HEK293 (cell line): ENCODE measurements around the gene MITF.

Experiments used
- CTCF ChIA-PET: fragments of 350-600 bp; formaldehyde crosslinking; extraction: SDS; loops from one replicate; lab custom pipeline; 2021; ENCODE audit warnings: antibody characterized with exemption; lab: Yijun Ruan, JAX
- POLR2A ChIA-PET: fragments of 300-600 bp; formaldehyde crosslinking; extraction: SDS; loops from one replicate; lab custom pipeline; 2020; ENCODE audit warnings: antibody characterized with exemption, inconsistent platforms; lab: Yijun Ruan, JAX
- H3K27ac ChIP-seq: fragments of 200-500 bp; sonication (Bioruptor generic); 2 replicates; pipeline ENCODE4 v1.5.1; 2014; ENCODE audit warnings: low read depth, low read length, control low read depth, inconsistent platforms; ENCODE audit errors: extremely low read depth
- H3K36me3 ChIP-seq, 2 experiments: fragments of 200-500 bp in 1 of 2; sonication (Bioruptor generic) in 1 of 2; 1 replicate in 1 of 2; 2 replicates in 1 of 2; pipeline ENCODE4 v1.5.1; 2014 to 2017; ENCODE audit warnings: inconsistent platforms in 2 of 2, low read length in 2 of 2; ENCODE audit not compliant: control insufficient read depth in 2 of 2, insufficient read depth in 1 of 2
- H3K4me1 ChIP-seq: fragments of 200-500 bp; sonication (Bioruptor generic); 2 replicates; pipeline ENCODE4 v1.5.1; 2014; ENCODE audit warnings: mild to moderate bottlenecking, low read length, inconsistent platforms; ENCODE audit not compliant: control insufficient read depth, insufficient read depth
- H3K4me3 ChIP-seq: 2 replicates; pipeline ENCODE4 v1.5.1; 2011; ENCODE audit warnings: low read depth, mild to moderate bottlenecking, control low read depth, low read length, moderate library complexity
- H3K9me3 ChIP-seq: fragments of 200-500 bp; sonication (Bioruptor generic); 2 replicates; pipeline ENCODE4 v1.5.1; 2014; ENCODE audit warnings: low read depth, low read length, inconsistent platforms; ENCODE audit not compliant: control insufficient read depth, insufficient read depth
- BCL6B ChIP-seq: fragments of 450-650 bp; formaldehyde crosslinking; IDR thresholded peaks from 2 replicates; pipeline ENCODE4 v1.5.1; 2017; ENCODE audit warnings: missing biosample characterization, missing genetic modification characterization
- FEZF1 ChIP-seq: fragments of 450-650 bp; formaldehyde crosslinking; IDR thresholded peaks from 2 replicates; pipeline ENCODE4 v1.5.1; 2016; ENCODE audit warnings: missing biosample characterization, missing genetic modification characterization
- GFI1B ChIP-seq: fragments of 450-650 bp; formaldehyde crosslinking; IDR thresholded peaks from 2 replicates; pipeline ENCODE4 v1.5.1; 2016; ENCODE audit warnings: missing biosample characterization, missing genetic modification characterization
- GLI2 ChIP-seq: fragments of 450-650 bp; formaldehyde crosslinking; IDR thresholded peaks from 2 replicates; pipeline ENCODE4; 2017; ENCODE audit warnings: missing biosample characterization, missing genetic modification characterization, low read depth, borderline replicate concordance
- KLF1 ChIP-seq: fragments of 450-650 bp; formaldehyde crosslinking; IDR thresholded peaks from 2 replicates; pipeline ENCODE4 v1.5.1; 2016; ENCODE audit warnings: missing biosample characterization, missing genetic modification characterization
- KLF16 ChIP-seq: fragments of 450-650 bp; formaldehyde crosslinking; IDR thresholded peaks from 2 replicates; pipeline ENCODE4 v1.5.1; 2017; ENCODE audit warnings: missing biosample characterization, missing genetic modification characterization
- KLF7 ChIP-seq: fragments of 450-650 bp; formaldehyde crosslinking; IDR thresholded peaks from 2 replicates; pipeline ENCODE4 v1.5.1; 2016; ENCODE audit warnings: missing biosample characterization, missing genetic modification characterization, borderline replicate concordance
- OVOL3 ChIP-seq: fragments of 450-650 bp; formaldehyde crosslinking; IDR thresholded peaks from 2 replicates; pipeline ENCODE4 v1.5.1; 2016; ENCODE audit warnings: missing biosample characterization, missing genetic modification characterization
- TSHZ1 ChIP-seq: fragments of 450-650 bp; formaldehyde crosslinking; IDR thresholded peaks from 2 replicates; pipeline ENCODE4 v1.5.1; 2016; ENCODE audit warnings: missing biosample characterization, missing genetic modification characterization, borderline replicate concordance
- ZBTB11 ChIP-seq: fragments of 450-650 bp; formaldehyde crosslinking; conservative IDR thresholded peaks from 2 replicates; pipeline ENCODE4 v1.5.1; 2016; ENCODE audit warnings: low read depth, missing biosample characterization, missing genetic modification characterization
- ZBTB17 ChIP-seq: fragments of 450-650 bp; formaldehyde crosslinking; IDR thresholded peaks from 2 replicates; pipeline ENCODE4 v1.5.1; 2016; ENCODE audit warnings: missing biosample characterization, missing genetic modification characterization
- ZBTB49 ChIP-seq: fragments of 450-650 bp; formaldehyde crosslinking; IDR thresholded peaks from 2 replicates; pipeline ENCODE4 v1.5.1; 2016; ENCODE audit warnings: missing biosample characterization, missing genetic modification characterization, low read depth
- ZNF112 ChIP-seq: fragments of 450-650 bp; formaldehyde crosslinking; IDR thresholded peaks from 2 replicates; pipeline ENCODE4 v1.5.0; 2017; ENCODE audit warnings: missing biosample characterization, missing genetic modification characterization
- ZNF169 ChIP-seq: fragments of 450-650 bp; formaldehyde crosslinking; IDR thresholded peaks from 2 replicates; pipeline ENCODE4 v1.5.1; 2016; ENCODE audit warnings: missing biosample characterization, missing genetic modification characterization
- ZNF266 ChIP-seq: fragments of 450-650 bp; formaldehyde crosslinking; IDR thresholded peaks from 2 replicates; pipeline ENCODE4 v1.5.1; 2016; ENCODE audit warnings: missing biosample characterization, missing genetic modification characterization, low read depth
- ZNF580 ChIP-seq: fragments of 450-650 bp; formaldehyde crosslinking; IDR thresholded peaks from 2 replicates; pipeline ENCODE4 v1.5.1; 2016; ENCODE audit warnings: missing biosample characterization, missing genetic modification characterization

MITF gene

GRCh38 chr3:69880069-69880640, 140.9 kb downstream of the MITF start (continued):
- TF ChIP-seq TSHZ1 (tag by site-specific recombination) (no peak), ZNF266 (no peak), GLI2 (tag by site-specific recombination) (no peak), ZNF112 (tag by site-specific recombination) (no peak)
- TF ChIP-seq, all 188 proteins: peak for 0

- Histone ChIP-seq H3K27ac (no peak overlapping the region), H3K9me3 (no peaks in the 10 kb centered on the region), H3K36me3 (no peaks in the 10 kb centered on the region), H3K4me3 (no peak overlapping the region)
- CTCF ChIA-PET, result no interaction called here
- TF ChIP-seq ZBTB17 (tag by site-specific recombination), result no peak
- TF ChIP-seq, all 188 proteins: peak for 0
- POLR2A ChIA-PET, result no interaction called here
- H3K4me1 ChIP-seq, result no peaks in the 10 kb centered on the region
These were observed 141.8 kb downstream of the MITF start for GRCh38 chr3:69881051-69881450.

- Histone ChIP-seq H3K4me3 (no peak overlapping the region), H3K4me1 (no peaks in the 10 kb centered on the region), H3K9me3 (no peaks in the 10 kb centered on the region), H3K27ac (no peak overlapping the region), H3K36me3 (no peaks in the 10 kb centered on the region)
- POLR2A ChIA-PET, result no interaction called here
- CTCF ChIA-PET, result no interaction called here
- TF ChIP-seq KLF7 (tag by site-specific recombination) (no peak), OVOL3 (no peak), KLF1 (tag by site-specific recombination) (no peak), FEZF1 (tag by site-specific recombination) (no peak), ZNF169 (tag by site-specific recombination) (no peak), BCL6B (tag by site-specific recombination) (no peak), ZBTB49 (tag by site-specific recombination) (no peak), ZNF580 (no peak), ZBTB11 (tag by site-specific recombination) (no peak), KLF16 (tag by site-specific recombination) (no peak), GFI1B (no peak), TSHZ1 (tag by site-specific recombination) (no peak)
These were observed 142.6 kb downstream of the MITF start for GRCh38 chr3:69881756-69882428.
